HepG2 (cell line): ENCODE measurements around the gene ARID1A. TPM values are rescaled to one million over a fixed set of nuclear protein-coding genes. Genes with fewer than 3 reads are reported as not detected.

ENCODE experiments used
- CBX1 ChIP-seq: IDR thresholded peaks from one replicate; pipeline ENCODE4 v1.6.1; 2016; ENCODE audit warnings: antibody characterized with exemption, low read depth
- CEBPB ChIP-seq: IDR thresholded peaks from 2 replicates; pipeline ENCODE4 v1.6.1; 2011; ENCODE audit warnings: low read depth, low read length, improper control_type of control experiment, borderline replicate concordance
- CHD4 ChIP-seq: fragments of 200-600 bp; sonication (generic); IDR thresholded peaks from 2 replicates; pipeline ENCODE4 v1.7.0; 2017; ENCODE audit warnings: mild to moderate bottlenecking, low read length, borderline replicate concordance
- FOXO4 ChIP-seq: sonication (generic); formaldehyde crosslinking; conservative IDR thresholded peaks from 2 replicates; pipeline ENCODE4 v1.8.1; 2023; ENCODE audit warnings: missing genetic modification reagents
- RFX1 ChIP-seq: fragments of 450-650 bp; IDR thresholded peaks from 2 replicates; pipeline ENCODE4 v1.6.1; 2017
- RFX5 ChIP-seq: IDR thresholded peaks from 2 replicates; pipeline ENCODE4 v1.6.1; 2011; ENCODE audit warnings: low read depth, low read length, improper control_type of control experiment
- SNAPC4 ChIP-seq: sonication (generic); formaldehyde crosslinking; IDR thresholded peaks from 2 replicates; pipeline ENCODE4 v1.4.0; 2020; ENCODE audit warnings: mild to moderate bottlenecking, missing genetic modification reagents
- SNRNP70 ChIP-seq: fragments of 200-400 bp; formaldehyde crosslinking; IDR thresholded peaks from 2 replicates; pipeline ENCODE4 v1.6.1; 2017; ENCODE audit warnings: mild to moderate bottlenecking, low read depth, low read length, moderate library complexity
- TOE1 ChIP-seq: sonication (generic); formaldehyde crosslinking; IDR thresholded peaks from 2 replicates; pipeline ENCODE4 v1.4.0; 2020; ENCODE audit warnings: mild to moderate bottlenecking, missing genetic modification reagents
- TP53 ChIP-seq: sonication (generic); formaldehyde crosslinking; conservative IDR thresholded peaks from 2 replicates; pipeline ENCODE4 v1.4.0; 2020; ENCODE audit warnings: missing genetic modification reagents
- ZFP36L2 ChIP-seq: sonication (generic); formaldehyde crosslinking; IDR thresholded peaks from 2 replicates; pipeline ENCODE4 v1.4.0; 2020; ENCODE audit warnings: missing genetic modification reagents
- ZNF24 ChIP-seq: fragments of 450-650 bp; IDR thresholded peaks from 2 replicates; pipeline ENCODE4 v1.6.1; 2017; ENCODE audit warnings: antibody characterized with exemption, mild to moderate bottlenecking
- ZNF383 ChIP-seq: sonication (generic); formaldehyde crosslinking; IDR thresholded peaks from 2 replicates; pipeline ENCODE4 v1.4.0; 2020; ENCODE audit warnings: missing genetic modification reagents, mild to moderate bottlenecking, borderline replicate concordance
- ZNF780A ChIP-seq: sonication (generic); formaldehyde crosslinking; IDR thresholded peaks from 2 replicates; pipeline ENCODE4 v1.8.0; 2022; ENCODE audit warnings: mild to moderate bottlenecking, missing genetic modification reagents, moderate library complexity
- ZNF816 ChIP-seq: sonication (generic); formaldehyde crosslinking; IDR thresholded peaks from 2 replicates; pipeline ENCODE4 v1.8.0; 2022; ENCODE audit warnings: missing genetic modification reagents, mild to moderate bottlenecking, borderline replicate concordance
- polyA plus RNA-seq, 8 experiments: library from polyadenylated mRNA; depleted of rRNA in 3 of 8; stranded (reverse) in 7 of 8; unstranded in 1 of 8; fragments of >200 nt; fragmentation: Illumina TruSeq in 4 of 8; extraction: Trizol in 4 of 8; gene quantifications; 2 replicates each; pipeline versions ENCODE4 v1.2.1 to v1.2.3, GENCODE V29; 2011 to 2016; ENCODE audit warnings: low read depth in 4 of 8, missing spikeins in 1 of 8, mixed read lengths in 1 of 8; ENCODE audit not compliant: insufficient read depth in 1 of 8
- total RNA-seq, 5 experiments: library from RNA; depleted of rRNA; stranded (reverse); fragments of >200 nt; fragmentation: Illumina TruSeq; extraction: Trizol; gene quantifications; 2 replicates each; pipeline ENCODE4 v1.2.3, GENCODE V29; 2016; ENCODE audit warnings: low read depth in 1 of 5
- TF ChIP-seq, protein P1 (sequence below): IDR thresholded peaks from 2 replicates; pipeline ENCODE4 v1.6.1; 2018; ENCODE audit warnings: missing genetic modification reagents, mild to moderate bottlenecking, missing compliant biosample characterization
- TF ChIP-seq, protein P2 (sequence below): sonication (generic); formaldehyde crosslinking; IDR thresholded peaks from 2 replicates; pipeline ENCODE4 v1.4.0; 2020; ENCODE audit warnings: mild to moderate bottlenecking, missing genetic modification reagents
- TF ChIP-seq, protein P3 (sequence below): sonication (generic); formaldehyde crosslinking; IDR thresholded peaks from 2 replicates; pipeline ENCODE4 v1.8.0; 2022; ENCODE audit warnings: missing genetic modification reagents, mild to moderate bottlenecking, moderate library complexity, borderline replicate concordance

ARID1A gene
- total and polyA plus RNA-seq, 2 of the 13 experiments (the other 11 are each of a cell fraction or from before 2014, with no cell fraction given): 11.9 to 15.9 TPM

DNA sequence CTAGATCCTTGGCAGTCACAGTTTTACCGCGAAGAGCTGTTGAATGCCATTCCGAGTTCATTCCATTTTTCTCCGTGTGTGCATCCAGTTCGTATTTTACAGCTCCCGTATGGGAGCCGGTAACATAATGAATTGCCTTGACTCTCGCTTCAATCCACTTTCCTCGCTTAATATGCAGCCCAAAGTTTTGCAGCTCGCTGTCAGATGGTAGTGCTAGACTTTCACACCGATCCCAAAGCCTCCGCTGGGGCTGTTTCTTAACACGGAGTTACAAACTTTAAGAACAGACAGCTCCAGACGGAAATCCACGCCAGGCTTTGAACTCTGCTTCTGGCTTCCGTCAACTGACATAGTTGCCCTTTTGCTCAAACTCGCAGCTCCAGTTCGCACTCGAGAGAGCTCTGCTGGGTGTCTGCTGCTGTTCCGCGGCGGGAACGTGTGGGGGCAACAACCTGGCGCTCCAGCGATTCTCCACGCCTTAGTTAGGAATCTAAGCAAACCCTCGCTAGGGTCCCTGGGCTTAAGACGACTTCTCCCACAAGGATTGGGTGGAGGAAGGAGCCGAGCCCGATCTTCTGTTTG, 3.5 kb upstream of the ARID1A start (continued):
- TF ChIP-seq, protein P1, sequence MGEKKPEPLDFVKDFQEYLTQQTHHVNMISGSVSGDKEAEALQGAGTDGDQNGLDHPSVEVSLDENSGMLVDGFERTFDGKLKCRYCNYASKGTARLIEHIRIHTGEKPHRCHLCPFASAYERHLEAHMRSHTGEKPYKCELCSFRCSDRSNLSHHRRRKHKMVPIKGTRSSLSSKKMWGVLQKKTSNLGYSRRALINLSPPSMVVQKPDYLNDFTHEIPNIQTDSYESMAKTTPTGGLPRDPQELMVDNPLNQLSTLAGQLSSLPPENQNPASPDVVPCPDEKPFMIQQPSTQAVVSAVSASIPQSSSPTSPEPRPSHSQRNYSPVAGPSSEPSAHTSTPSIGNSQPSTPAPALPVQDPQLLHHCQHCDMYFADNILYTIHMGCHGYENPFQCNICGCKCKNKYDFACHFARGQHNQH (CRISPR knock-in tag): no peak; the same call in 1 of the 2 replicates
- 0 out of 2 replicates have a peak, but pooled peaks have one; percentile 45 for TF ChIP-seq ZNF24
- no peak; the same call in 1 of the 2 replicates for TF ChIP-seq SNAPC4 (CRISPR knock-in tag)
- peak; percentile 33; the same call in 1 of the 2 replicates for TF ChIP-seq TOE1 (CRISPR knock-in tag)
- no peak for TF ChIP-seq CHD4
- TF ChIP-seq CEBPB: no peak
- TF ChIP-seq CBX1: no peak
- no peak for TF ChIP-seq FOXO4
- TF ChIP-seq, protein P2, sequence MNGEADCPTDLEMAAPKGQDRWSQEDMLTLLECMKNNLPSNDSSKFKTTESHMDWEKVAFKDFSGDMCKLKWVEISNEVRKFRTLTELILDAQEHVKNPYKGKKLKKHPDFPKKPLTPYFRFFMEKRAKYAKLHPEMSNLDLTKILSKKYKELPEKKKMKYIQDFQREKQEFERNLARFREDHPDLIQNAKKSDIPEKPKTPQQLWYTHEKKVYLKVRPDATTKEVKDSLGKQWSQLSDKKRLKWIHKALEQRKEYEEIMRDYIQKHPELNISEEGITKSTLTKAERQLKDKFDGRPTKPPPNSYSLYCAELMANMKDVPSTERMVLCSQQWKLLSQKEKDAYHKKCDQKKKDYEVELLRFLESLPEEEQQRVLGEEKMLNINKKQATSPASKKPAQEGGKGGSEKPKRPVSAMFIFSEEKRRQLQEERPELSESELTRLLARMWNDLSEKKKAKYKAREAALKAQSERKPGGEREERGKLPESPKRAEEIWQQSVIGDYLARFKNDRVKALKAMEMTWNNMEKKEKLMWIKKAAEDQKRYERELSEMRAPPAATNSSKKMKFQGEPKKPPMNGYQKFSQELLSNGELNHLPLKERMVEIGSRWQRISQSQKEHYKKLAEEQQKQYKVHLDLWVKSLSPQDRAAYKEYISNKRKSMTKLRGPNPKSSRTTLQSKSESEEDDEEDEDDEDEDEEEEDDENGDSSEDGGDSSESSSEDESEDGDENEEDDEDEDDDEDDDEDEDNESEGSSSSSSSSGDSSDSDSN (CRISPR knock-in tag): peak; percentile 56; the same call in 1 of the 2 replicates
- no peak for TF ChIP-seq TP53 (CRISPR knock-in tag)
- no peak for TF ChIP-seq ZNF816 (CRISPR knock-in tag)
- TF ChIP-seq SNRNP70: no peak
- TF ChIP-seq ZNF780A (CRISPR knock-in tag): no peak
- TF ChIP-seq ZFP36L2: no peak
- TF ChIP-seq, protein P3, sequence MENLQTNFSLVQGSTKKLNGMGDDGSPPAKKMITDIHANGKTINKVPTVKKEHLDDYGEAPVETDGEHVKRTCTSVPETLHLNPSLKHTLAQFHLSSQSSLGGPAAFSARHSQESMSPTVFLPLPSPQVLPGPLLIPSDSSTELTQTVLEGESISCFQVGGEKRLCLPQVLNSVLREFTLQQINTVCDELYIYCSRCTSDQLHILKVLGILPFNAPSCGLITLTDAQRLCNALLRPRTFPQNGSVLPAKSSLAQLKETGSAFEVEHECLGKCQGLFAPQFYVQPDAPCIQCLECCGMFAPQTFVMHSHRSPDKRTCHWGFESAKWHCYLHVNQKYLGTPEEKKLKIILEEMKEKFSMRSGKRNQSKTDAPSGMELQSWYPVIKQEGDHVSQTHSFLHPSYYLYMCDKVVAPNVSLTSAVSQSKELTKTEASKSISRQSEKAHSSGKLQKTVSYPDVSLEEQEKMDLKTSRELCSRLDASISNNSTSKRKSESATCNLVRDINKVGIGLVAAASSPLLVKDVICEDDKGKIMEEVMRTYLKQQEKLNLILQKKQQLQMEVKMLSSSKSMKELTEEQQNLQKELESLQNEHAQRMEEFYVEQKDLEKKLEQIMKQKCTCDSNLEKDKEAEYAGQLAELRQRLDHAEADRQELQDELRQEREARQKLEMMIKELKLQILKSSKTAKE (CRISPR knock-in tag): no peak
- no peak for TF ChIP-seq RFX5
- TF ChIP-seq ZNF383 (CRISPR knock-in tag): no peak
- TF ChIP-seq RFX1: no peak
